Gastrocnemius medialis (tissue), 4 donors: ENCODE data around the gene TROAP.

Experiments used
- CTCF ChIP-seq, 5 experiments: fragments of 450-650 bp in 3 of 5; fragments of 200-600 bp in 2 of 5; sonication (generic) in 2 of 5; IDR thresholded peaks in 4 of 5; conservative IDR thresholded peaks in 1 of 5; 1 replicate in 4 of 5; 2 replicates in 1 of 5; pipeline ENCODE4 v1.5.1; 2016 to 2019; ENCODE audit warnings: antibody characterized with exemption in 5 of 5, mild to moderate bottlenecking in 3 of 5, moderate library complexity in 3 of 5
- POLR2A ChIP-seq, 2 donors: fragments of 450-650 bp; IDR thresholded peaks; one replicate each; pipeline ENCODE4 v1.6.1; 2017; ENCODE audit warnings: antibody characterized with exemption in 2 of 2, mild to moderate bottlenecking in 2 of 2, moderate library complexity in 2 of 2

- TF ChIP-seq CTCF (IDR thresholded peaks at IDR 0.05 in 4 of 5, conservative IDR thresholded peaks at IDR 0.05 in 1 of 5) (no peak), POLR2A (IDR thresholded peaks at IDR 0.05) (no peak)
Measured at GRCh38 chr12:49305762-49306510, 17.1 kb upstream of the TROAP start.
